ENCODE results near the gene KDM7A.
A peak's percentile ranks its signal among the peaks of the same experiment; 100 is the strongest.

KDM7A gene, protein sequence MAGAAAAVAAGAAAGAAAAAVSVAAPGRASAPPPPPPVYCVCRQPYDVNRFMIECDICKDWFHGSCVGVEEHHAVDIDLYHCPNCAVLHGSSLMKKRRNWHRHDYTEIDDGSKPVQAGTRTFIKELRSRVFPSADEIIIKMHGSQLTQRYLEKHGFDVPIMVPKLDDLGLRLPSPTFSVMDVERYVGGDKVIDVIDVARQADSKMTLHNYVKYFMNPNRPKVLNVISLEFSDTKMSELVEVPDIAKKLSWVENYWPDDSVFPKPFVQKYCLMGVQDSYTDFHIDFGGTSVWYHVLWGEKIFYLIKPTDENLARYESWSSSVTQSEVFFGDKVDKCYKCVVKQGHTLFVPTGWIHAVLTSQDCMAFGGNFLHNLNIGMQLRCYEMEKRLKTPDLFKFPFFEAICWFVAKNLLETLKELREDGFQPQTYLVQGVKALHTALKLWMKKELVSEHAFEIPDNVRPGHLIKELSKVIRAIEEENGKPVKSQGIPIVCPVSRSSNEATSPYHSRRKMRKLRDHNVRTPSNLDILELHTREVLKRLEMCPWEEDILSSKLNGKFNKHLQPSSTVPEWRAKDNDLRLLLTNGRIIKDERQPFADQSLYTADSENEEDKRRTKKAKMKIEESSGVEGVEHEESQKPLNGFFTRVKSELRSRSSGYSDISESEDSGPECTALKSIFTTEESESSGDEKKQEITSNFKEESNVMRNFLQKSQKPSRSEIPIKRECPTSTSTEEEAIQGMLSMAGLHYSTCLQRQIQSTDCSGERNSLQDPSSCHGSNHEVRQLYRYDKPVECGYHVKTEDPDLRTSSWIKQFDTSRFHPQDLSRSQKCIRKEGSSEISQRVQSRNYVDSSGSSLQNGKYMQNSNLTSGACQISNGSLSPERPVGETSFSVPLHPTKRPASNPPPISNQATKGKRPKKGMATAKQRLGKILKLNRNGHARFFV

DNA sequence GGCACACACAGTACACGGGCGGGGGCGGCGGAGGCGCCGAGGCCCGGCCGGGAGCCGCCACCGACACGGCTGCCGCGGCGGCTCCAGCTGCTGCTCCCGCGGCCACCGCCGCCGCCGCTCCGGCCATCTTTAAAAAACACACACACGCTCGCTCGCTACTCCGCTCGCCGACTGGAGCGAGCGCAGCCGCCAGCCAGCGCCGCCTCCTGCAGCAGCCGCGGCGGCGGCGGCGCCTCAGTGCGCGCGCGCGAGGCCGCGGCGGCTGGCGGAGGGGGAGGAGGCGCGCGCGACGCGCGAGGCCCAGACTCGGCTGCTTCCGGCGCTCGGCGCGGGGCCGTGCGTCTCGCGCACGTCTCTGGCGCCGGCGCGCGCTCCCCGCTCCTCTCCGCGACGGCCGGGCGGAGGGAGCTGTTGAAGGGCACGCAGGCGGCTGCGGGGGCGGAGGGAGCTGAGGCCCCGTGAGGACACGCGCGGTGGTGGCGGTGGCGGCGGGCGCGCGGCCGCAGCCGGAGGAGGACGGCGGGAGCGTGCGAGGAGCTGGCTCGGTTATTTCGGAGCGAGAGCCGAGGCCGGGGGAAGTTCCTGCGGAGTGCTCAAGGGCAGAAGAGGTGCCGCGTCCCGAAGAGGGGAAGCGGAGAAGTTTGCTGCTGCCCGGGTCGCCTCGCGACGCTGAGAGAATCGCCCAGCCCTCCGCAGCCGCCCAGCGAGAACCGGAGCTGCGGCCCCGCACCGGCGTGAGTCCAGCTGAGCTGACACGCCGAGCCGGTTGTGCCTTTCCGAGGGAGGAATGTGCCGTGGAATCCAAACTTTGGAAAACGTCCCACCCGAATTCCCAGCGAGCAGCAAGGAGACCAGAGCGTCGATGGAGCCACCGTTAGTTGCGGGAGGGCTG, at the start of gene KDM7A:
Gene KDM7A, minus strand, starts transcription at position 173 of the 892 bp plus-strand sequence. Its CDS starts 46 bp downstream, at position 127.
- DNase-seq (ENCODE audit: low read depth) = peak; percentile 91

DNA sequence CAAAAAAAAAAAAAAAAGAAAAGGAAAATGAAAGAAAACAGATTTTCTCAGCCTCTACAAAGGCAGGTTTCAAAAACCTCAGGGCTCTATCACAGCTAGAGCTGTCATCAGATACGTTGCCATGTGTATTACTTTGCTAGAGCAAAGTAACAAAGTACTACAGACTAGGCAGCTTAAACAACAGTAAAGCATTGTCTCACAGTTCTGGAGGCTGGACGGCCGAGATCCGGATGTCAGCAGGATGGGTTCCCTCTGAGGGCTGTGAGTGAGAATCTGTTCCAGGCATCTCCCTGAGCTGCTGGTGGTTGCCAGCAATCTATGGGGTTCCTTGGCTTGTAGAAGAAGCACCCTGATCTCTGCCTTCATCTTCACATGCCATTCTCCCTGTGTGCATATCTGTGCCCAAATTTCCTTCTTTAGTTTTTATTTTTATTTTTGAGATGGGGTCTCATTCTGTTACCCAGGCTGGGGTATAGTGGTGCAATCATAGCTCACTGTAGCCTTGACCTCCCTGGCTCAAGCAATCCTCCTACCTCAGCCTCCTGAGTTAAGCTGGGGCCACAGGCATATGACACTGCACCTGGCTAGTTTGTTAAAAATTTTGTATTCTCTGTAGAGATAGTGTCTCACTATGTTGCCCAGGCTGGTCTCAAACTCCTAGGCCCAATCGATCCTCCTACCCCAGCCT, 48.9 kb upstream of the KDM7A start:
- DNase-seq (ENCODE audit: low read depth) = no peak

DNA sequence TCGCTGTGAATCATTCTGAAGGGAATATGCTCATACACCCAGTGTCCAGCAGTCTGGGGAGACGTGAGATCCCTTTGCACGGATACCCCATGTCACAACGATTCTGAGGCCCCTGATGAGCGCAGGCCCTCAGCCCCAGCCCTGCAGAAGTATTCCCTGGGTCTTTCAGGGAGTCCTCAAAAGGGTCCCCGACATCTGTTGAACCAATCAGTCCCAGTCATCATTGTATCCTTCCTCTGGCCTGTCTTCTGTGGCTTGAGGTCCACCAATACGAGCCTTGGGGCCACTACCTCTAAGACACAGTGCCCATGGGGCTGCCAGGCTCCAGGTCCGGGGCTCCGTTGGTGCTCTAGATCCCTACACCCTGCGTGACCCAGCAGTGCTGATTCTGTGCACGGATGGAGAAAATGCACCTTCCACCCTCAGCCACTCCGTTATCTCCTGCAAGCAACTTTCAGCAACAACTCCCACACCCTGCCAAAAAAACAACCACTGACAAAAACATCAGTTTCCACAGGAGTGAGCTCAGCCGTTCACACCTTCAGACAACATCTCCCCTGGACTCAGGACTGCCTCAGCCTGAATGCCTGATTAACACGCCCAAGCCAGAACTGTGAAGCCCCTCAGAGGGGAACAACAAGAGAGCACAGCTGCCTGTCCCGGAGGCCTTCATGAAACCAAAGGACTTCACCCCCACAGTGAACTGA, 46.9 kb upstream of the KDM7A start:
- no peak for DNase-seq (ENCODE audit: low read depth)

DNA sequence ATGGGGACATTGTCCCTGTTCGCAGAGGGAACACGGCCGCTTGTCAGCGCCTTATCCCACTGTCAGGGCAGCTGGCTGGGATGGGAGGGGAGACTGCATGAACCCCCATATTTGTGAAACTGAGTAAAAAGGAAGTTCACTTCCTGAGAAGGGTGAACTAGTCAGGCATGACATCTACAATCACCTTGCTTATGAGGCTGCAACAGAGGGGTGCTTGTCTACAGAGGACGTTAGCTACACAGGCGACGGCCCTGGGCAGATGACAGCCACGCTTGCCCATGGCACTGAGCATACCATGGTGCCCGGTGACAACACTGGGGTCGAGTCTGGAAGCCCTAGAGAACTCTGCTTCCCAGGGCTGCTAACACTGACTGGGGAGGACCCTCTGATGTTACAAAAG, 46.0 kb upstream of the KDM7A start:
- no peak for DNase-seq (ENCODE audit: low read depth)

DNA sequence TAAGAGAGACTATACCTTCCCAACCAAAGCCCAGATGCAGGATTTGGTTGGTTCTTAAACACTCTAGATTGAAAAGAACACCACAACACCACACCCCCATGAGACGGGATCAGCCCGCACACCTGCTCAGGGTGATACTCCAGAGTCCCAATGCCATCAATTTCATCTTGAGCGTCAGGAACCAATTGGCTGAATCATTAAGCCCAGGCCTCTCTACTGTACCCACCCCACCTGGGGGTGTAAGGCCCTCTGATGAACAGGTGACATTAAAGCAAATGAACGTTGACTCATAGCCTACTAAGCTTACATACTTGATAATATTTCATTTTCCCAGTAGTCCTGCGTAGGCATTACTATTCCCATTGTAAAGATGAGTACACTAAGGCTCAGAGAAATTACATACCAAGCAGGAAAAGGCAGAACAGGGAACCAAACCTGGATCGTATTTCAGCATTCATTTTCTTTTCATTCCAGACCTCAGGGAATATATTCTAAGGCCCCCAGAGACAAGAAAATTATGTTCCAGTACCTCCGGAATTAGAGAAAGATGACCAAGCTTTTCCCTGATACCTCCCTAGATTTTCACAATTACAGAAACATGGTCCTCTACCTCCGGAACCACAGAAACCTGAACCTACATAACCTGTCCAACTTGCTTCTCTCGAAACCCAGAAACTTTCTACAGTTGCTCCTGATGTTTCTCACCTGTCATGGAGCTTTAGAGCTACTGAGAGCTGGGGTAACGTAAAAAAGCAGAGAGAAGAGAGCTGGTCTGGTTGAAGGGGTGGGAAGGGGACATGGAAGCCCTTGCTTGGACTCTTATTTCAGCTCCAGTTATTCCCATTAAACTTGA, 43.1 kb upstream of the KDM7A start:
- DNase-seq (ENCODE audit: low read depth) = no peak

DNA sequence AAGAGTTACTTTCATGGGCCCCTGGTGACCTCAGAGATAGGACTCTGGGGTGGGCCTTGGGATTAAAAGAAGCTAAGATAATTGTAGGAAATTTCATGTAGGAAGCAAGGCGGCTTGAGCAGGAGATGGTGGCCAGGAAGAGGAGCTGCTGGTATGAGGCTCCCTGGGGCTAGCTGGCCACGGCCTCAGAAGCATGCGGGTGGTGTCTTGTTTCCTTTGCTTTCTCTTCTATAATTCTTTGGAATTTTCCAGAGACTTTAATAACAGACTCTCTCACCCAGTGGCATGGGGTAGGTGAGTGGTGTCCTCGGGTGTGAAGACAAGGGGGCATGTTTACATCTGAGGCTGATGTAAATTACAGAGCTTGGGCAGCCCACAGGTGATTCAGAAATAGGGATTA, 41.9 kb upstream of the KDM7A start:
- DNase-seq (ENCODE audit: low read depth) = no peak

DNA sequence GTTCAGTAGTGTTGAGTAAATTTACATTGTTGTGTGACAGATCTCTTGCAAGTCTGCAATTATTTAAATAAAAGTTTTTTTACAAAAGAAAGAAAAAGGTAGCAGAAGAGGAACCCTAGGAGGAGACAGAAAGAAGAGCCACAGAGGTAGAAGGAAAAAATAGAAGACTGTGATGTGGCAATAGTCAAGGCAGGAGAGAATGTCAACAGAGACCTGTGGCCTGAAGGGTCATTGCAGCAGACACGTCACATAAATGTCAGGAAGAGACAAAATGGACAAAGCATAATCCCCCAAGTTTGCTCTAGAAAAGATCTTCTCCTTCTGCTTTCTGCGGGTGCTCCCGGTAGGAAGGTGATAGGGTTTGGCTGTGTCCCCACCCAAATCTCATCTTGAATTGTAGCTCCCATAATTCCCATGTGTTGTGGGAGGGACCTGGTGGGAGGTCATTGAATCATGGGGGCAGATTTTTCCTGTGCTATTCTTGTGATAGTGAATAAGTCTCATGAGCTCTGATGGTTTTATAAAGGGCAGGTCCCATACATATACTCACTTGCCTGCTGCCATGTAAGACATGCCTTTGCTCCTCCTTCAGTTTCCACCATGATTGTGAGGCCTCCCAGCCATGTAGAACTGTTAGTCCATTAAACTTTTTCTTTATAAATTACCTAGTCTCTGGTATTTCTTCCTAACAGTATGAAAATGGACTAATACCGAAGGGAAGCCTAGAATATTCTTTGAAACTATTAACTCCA, 41.1 kb upstream of the KDM7A start:
- DNase-seq (ENCODE audit: low read depth) = no peak

DNA sequence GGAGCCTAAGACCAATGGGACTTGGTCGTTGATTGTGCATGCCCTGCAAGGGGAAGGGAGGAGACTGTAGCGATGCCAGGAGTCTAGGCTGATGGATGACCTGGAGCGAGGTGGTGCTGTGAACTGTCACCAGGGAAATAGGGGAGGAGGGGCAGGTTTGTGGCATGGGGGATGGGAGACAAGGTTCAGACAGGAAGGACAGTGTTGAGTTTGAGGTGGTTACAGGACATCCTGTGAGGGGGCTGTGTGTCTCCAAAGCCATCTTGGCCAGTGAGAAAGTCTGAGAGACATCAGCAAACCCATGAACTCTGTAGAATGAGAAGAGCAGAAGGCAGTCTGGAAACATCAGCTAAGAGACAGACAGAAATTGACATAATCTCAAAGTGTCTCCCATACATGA, 38.5 kb upstream of the KDM7A start:
- no peak for DNase-seq (ENCODE audit: low read depth)

DNA sequence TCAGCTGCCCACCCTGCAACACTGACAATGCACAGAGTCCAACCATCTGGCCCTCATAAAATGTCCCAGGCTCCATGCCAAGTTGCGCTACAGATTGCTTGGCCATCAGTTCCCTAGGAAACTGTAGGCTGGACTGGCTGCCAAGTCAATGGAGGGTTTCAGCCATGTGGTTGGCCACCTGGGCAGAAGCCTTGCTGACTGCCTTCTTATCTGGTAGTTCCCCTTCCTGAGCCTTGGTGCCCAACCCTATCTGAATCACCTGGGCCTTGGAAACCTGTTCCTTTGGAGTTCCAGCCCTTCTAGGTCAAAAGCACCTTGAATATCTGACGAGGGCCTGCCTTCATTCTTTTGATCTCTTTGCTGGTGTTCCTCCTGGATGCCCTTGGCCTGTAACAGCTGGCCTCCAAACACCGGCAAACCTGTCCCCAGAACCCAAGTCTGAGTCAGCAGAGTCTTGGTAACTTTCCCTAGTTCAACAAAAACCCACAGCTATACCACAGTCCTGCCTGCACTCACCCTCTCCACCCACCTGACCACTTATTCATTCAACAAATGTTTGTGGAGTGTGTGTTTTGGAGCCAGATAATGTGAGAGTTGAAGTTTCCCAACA, 37.4 kb upstream of the KDM7A start:
- DNase-seq (ENCODE audit: low read depth) = no peak

DNA sequence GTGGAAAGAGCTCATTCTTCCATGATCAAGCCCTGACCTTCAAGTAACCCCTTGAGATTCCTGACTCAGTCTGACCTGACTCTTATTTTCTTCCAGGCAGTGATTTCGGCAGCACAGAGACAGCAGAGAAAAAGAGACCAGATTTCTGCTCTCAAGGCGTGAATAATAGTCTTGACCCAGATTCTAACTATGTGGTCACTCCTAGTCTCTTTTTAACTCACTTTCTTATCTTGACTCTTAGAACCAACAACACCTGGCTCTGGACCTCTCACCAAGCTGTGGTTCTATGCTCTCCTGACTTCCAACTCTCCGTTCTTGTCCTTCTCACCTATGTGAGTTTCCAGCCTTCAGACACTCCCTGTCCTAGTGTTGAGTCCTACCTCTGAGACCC, 36.9 kb upstream of the KDM7A start:
- no peak for DNase-seq (ENCODE audit: low read depth)

DNA sequence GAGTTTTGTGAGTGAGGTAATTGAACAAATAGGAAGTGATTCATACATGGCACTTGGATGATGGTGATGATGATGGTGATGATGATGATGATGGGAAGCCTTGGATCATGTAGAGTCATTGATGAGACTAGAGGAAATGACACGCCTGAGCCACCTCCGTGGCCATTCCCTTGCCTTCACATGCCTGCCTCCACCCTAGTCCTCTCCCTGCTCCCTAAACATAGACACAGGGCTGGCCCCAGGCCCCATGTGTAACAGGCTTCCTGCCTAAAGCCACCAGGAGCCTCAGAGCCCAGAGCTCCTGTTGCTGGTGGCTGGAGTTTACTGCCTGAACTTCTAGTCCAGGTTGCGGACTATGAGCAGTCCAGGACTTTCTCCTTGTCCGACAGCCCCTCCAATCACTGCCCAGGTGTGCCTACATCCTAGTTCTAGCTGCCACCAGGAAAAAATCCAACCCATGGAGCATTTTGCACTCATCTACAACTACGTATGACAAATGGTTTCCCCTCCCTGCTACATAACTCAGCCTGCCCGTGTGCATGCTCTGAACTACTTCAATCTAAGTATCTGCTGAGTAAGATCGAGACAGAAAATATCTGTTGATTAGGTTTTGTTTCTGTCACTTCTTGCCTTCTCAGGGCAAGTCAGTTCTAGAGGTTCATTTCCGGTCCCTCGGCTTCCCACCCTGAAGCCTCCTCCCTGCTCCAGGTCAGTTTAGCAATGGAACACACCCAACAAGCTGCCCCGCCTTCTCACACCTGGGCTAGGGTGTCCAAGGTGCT, 35.5 kb upstream of the KDM7A start:
- no peak for DNase-seq (ENCODE audit: low read depth)

DNA sequence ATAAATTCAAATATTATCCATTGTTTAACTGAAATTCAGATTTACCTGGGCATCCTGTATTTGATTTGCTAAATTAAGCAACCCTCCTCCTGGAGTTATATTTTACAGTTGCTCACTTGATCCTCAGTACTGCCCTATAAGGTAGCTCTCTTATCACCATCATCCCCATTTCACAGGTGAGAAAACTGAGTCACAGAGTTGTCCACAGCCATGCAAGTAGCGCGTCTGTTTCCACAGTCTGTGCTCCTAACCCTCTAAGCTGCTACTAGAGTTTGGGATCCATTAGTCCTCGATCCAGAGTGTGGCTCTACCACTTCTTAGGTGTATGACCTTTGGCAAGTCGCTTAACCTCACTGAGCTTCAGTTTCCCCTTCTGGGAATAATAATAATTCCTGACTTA, 34.9 kb upstream of the KDM7A start:
- no peak for DNase-seq (ENCODE audit: low read depth)

DNA sequence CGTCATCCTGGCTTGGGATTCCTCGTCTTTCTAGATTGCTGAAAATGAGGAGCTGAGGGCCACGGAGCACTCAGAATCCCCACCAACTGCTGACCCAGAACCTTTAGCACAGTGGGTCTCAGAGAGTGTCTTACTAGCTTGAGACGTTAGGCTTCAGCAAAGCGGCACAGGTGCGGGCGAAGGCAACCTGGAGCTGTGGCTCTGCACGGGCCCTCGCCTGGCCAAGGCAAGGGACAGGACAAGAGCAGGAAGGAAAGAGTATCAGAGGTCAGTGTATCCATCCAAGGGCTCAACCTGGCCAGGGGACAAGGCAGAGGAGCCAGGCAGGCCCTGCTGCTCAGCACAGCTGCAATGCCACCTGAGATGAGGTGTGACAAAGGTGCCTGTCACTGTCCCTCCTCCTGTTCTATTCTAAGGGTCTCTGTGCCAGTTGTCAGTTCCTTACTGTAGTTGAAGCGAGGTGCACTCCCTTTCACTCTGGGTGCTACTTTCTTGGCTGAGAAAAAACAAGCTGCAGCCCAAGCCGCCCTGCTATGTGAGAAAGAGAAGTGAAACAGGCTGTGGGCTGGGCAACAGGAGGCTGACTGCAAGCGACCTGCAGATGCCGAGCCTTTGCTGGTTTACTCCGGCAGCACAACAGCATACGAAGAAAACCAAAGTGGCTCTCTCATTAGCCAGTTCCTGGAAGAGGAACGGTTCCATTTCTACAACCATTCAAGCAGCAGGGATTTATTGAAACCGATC, 33.3 kb upstream of the KDM7A start:
- DNase-seq (ENCODE audit: low read depth) = no peak

DNA sequence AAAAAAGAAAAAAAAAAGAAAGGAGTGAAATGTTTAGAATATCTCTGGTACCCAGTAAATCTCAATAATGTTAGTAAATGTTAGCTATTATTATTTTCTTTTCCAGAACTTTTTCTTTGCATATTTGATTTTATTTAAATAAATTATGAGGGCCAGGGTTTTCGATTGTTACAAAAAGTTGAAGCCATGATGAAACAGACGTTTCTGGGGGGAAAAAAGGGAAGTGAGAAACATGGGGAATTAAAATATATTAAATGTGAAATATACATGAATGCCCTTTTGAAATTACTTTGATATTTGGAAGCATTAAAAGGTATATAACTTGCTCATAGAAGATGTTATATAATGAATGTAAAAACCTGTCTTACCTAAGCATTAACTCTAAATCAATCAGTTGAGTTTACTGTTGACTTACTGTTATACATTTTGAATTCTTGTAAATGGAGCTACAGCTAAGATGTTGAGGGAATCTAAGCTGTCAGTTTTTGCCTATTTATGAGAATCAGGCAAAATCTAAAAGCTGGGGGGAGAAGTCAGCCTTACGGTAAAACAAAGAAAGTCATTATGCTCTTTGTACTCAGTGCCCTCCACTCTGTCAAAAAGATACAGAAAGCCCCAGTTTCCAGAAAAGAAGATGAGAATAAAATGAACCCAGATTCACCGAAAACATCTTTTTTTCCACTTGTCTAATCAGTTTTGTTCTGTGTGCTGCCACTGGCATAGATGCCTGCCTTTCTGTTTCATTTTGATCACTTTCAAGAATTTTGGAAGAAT, 30.0 kb upstream of the KDM7A start:
- DNase-seq (ENCODE audit: low read depth) = no peak

DNA sequence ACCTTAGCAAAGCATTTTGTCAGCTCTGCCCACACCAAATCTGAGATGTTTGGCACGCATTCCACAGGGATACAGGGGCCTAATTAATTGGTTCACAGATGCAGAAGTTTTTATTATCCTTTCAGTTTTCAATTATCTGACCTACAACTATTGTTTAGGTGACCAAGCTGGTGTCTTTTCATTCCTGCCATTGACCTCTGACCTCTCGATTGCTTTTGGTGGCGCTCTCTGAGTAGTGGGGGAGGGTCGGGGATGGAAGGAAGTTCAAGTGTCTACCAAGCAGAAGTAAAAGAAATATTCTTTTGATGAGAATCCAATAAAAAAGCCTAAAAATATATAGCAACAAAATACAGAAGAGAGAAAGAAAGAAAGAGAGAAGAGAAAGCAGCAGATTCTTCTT, 28.8 kb upstream of the KDM7A start:
- DNase-seq (ENCODE audit: low read depth) = no peak

DNA sequence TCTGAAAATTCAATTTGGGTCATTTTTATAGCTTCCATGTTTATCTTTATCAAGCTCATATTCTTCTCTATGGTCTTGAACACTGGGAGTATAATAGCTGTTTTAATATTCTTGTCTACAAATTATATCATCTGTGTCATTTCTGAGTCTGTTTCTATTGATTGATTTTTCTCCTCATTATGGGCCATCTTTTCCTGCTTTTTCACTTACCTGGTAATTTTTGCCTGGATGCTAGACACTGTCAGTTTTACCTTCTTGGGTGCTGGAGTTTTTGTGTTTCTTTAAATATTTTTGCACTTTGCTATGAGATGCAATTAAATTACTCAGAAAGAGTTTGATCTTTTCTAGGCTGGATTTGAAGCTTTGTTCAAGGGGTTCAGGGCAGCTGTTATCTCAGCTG, 26.8 kb upstream of the KDM7A start:
- no peak for DNase-seq (ENCODE audit: low read depth)
